ENCODE results near the gene TMEM69. TPM values are rescaled to one million over a fixed set of nuclear protein-coding genes. Genes with fewer than 3 reads are reported as not detected.
"Not testable (repeated sequence)": the region's sequence is repeated elsewhere in the genome, so short reads cannot be mapped to it uniquely, and the experiment has no call there.

Gene TMEM69
- total RNA-seq, 1 experiment from 2014 or later = 32.3 TPM

DNA sequence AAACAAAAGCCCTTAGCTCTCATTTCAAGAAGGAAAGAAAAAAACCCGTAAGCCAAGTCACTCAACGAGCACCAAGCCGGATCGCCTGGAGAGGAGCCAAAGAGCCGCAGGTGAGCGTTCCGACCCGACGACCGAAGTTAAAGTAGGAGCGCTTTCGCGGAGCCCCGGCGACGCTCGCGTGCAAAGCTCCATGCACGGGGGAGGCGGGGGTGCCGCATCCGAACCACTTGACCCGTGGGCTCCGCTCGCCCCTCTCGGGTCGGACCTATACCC is 2.0 kb upstream of the TMEM69 start:
- no peaks in the 10 kb centered on the region for H3K9me3 ChIP-seq (ENCODE audit: low read depth, low read length, poor library complexity, severe bottlenecking)
- H3K36me3 ChIP-seq (ENCODE audit: insufficient read depth, low read length, poor library complexity, severe bottlenecking) = peaks cover 10% of the 10 kb centered on the region
- no TSS peak for BruUV-seq (replicated peaks)
- intact Hi-C loops (cut with micrococcal nuclease; ENCODE audit: unreplicated experiment) = no loop called here
- DNase-seq (ENCODE audit: low spot score) = peak; percentile 37
- H3K27me3 ChIP-seq (replicated peaks; ENCODE audit: insufficient read depth, low read depth, low read length, poor library complexity) = no peaks in the 10 kb centered on the region
- H3K4me1 ChIP-seq (ENCODE audit: insufficient read depth, low read length, poor library complexity, severe bottlenecking) = peaks cover 32% of the 10 kb centered on the region
- CTCF ChIA-PET = interaction anchor here (0.6 to 1.0 kb wide), 2 partner anchors 9 to 57 kb away, joined by 3 to 7 read pairs; no protein-coding TSS in a partner anchor
- peak overlapping the region; percentile 92 for H3K27ac ChIP-seq (ENCODE audit: low read depth, low read length, poor library complexity, severe bottlenecking)
- no peak for TF ChIP-seq EZH2 (IDR thresholded peaks at IDR 0.05; ENCODE audit: borderline replicate concordance, low read depth, low read length, poor library complexity, severe bottlenecking)
- TF ChIP-seq, protein P1, sequence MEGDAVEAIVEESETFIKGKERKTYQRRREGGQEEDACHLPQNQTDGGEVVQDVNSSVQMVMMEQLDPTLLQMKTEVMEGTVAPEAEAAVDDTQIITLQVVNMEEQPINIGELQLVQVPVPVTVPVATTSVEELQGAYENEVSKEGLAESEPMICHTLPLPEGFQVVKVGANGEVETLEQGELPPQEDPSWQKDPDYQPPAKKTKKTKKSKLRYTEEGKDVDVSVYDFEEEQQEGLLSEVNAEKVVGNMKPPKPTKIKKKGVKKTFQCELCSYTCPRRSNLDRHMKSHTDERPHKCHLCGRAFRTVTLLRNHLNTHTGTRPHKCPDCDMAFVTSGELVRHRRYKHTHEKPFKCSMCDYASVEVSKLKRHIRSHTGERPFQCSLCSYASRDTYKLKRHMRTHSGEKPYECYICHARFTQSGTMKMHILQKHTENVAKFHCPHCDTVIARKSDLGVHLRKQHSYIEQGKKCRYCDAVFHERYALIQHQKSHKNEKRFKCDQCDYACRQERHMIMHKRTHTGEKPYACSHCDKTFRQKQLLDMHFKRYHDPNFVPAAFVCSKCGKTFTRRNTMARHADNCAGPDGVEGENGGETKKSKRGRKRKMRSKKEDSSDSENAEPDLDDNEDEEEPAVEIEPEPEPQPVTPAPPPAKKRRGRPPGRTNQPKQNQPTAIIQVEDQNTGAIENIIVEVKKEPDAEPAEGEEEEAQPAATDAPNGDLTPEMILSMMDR (conservative IDR thresholded peaks at IDR 0.05; ENCODE audit: low read depth, low read length) = no peak
- POLR2A ChIA-PET (ENCODE audit: low non-redundant PET) = interaction anchor here (0.6 to 1.1 kb wide), 3 partner anchors 164 to 524 kb away, joined by 3 to 14 read pairs (median 5); partner anchors contain the start of gene PRDX1
- H3K4me3 ChIP-seq (ENCODE audit: low read depth, low read length, poor library complexity, severe bottlenecking) = peak overlapping the region; percentile 65

DNA sequence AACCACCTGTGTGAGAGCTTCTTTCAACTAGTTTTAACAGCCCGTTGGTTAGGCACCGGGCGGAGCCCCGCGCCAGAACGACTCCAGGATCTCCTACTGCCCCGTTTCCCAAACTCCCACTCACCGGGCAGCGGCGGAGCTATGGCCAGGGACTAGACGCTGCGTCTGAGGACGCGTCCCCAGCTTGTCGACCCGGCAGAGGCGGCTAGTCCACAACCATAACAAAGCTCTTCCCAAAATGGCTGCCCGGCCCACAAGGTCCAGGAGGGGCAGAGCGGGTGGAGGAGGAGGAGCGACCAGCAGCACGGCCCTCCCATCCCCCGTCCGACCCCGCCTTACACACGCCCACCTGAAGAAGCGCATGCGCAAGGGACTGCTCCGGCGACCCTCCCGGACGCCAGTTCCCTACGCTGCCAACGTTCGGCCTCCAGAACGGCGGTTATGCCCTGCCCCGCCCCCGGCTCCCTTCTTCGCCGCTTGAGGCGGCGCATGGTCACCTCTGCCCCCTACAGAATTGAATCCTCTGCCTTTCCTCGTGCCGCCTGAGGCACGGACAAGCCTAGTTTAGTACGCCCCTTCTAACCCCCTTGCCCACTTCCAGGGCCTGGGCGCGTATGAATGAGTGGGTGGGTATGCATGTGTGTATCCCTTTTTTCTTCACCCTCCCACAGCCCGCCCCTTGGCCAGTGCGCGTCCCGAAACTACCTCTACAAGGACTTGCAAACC is 1.5 kb upstream of the TMEM69 start, which contains the start of gene GPBP1L1:
GPBP1L1 (minus strand) TSS at position 246 of the 726 bp plus-strand sequence. CDS start 27,446 bp downstream, outside the sequence.
- Histone ChIP-seq H3K9me3 (ENCODE audit: low read depth, low read length, poor library complexity, severe bottlenecking) (no peaks in the 10 kb centered on the region), H3K4me3 (ENCODE audit: low read depth, low read length, poor library complexity, severe bottlenecking) (peak within 1 kb of the TSS; percentile 65), H3K27ac (ENCODE audit: low read depth, low read length, poor library complexity, severe bottlenecking) (peak within 1 kb of the TSS; percentile 92), H3K27me3 (replicated peaks; ENCODE audit: insufficient read depth, low read depth, low read length, poor library complexity) (no peaks in the 10 kb centered on the region), H3K4me1 (ENCODE audit: insufficient read depth, low read length, poor library complexity, severe bottlenecking) (peaks cover 28% of the 10 kb centered on the region), H3K36me3 (ENCODE audit: insufficient read depth, low read length, poor library complexity, severe bottlenecking) (peaks cover 10% of the 10 kb centered on the region)
- TF ChIP-seq, protein P1 (conservative IDR thresholded peaks at IDR 0.05; ENCODE audit: low read depth, low read length) = no peak
- no peak for TF ChIP-seq EZH2 (IDR thresholded peaks at IDR 0.05; ENCODE audit: borderline replicate concordance, low read depth, low read length, poor library complexity, severe bottlenecking)
- ChIA-PET CTCF (interaction anchor here (1.0 kb wide), 1 partner anchor 10 kb away, joined by 3 read pairs; no protein-coding TSS in a partner anchor), POLR2A (ENCODE audit: low non-redundant PET) (interaction anchor here (0.6 to 1.1 kb wide), 3 partner anchors 165 to 523 kb away, joined by 3 to 14 read pairs (median 5); partner anchors contain the start of gene PRDX1)
- DNase-seq (ENCODE audit: low spot score) = peak; percentile 96
- BruUV-seq (replicated peaks) = no TSS peak
- intact Hi-C loops (cut with micrococcal nuclease; ENCODE audit: unreplicated experiment) = no loop called here

DNA sequence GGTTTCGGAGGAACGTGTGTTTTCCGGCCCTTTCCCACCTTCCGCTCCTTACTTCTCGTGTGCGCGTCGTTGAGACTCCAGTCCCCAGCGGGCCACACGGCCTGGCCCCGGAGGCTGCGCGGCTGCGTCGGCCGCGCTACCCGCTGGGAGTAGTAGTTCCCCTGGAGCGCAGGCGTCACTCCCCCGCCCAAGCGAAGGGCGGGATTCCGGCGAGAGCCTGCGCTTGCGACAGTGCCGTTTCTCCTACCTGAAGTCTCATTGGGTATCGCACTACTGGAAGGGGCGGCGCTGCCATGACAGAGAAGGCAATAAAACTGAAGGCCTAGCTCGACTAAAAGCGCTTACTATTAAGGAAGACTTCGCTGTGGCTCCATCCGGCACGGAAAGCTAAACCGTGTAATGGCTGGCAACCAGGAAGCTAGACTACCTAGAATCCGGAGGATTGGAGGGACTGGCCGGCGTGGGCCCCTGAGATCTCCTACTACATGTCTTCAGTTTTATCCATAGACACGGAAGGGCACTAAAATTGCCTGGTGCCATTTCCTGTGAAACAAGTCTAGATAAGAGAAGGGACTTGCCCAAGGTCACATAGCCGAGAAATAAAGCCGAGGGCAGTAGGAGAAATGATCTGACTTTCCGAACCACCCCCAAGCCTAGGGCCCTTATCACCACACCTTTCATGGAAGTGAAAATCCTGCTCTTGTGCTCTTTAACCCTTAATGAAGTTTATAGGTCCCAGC is 797 bp upstream of the TMEM69 start:
- H3K27me3 ChIP-seq (replicated peaks; ENCODE audit: insufficient read depth, low read depth, low read length, poor library complexity) = no peaks in the 10 kb centered on the region
- TF ChIP-seq, protein P1 (conservative IDR thresholded peaks at IDR 0.05; ENCODE audit: low read depth, low read length) = no peak
- TF ChIP-seq EZH2 (IDR thresholded peaks at IDR 0.05; ENCODE audit: borderline replicate concordance, low read depth, low read length, poor library complexity, severe bottlenecking) = no peak
- intact Hi-C loops (cut with micrococcal nuclease; ENCODE audit: unreplicated experiment) = no loop called here
- BruUV-seq (replicated peaks) = no TSS peak
- CTCF ChIA-PET = no interaction called here
- peaks cover 21% of the 10 kb centered on the region for H3K4me1 ChIP-seq (ENCODE audit: insufficient read depth, low read length, poor library complexity, severe bottlenecking)
- no peaks in the 10 kb centered on the region for H3K9me3 ChIP-seq (ENCODE audit: low read depth, low read length, poor library complexity, severe bottlenecking)
- H3K27ac ChIP-seq (ENCODE audit: low read depth, low read length, poor library complexity, severe bottlenecking) = peak overlapping the region; percentile 92
- POLR2A ChIA-PET (ENCODE audit: low non-redundant PET) = no interaction called here
- DNase-seq (ENCODE audit: low spot score) = peak; percentile 99
- H3K4me3 ChIP-seq (ENCODE audit: low read depth, low read length, poor library complexity, severe bottlenecking) = peak overlapping the region; percentile 65
- peaks cover 10% of the 10 kb centered on the region for H3K36me3 ChIP-seq (ENCODE audit: insufficient read depth, low read length, poor library complexity, severe bottlenecking)

DNA sequence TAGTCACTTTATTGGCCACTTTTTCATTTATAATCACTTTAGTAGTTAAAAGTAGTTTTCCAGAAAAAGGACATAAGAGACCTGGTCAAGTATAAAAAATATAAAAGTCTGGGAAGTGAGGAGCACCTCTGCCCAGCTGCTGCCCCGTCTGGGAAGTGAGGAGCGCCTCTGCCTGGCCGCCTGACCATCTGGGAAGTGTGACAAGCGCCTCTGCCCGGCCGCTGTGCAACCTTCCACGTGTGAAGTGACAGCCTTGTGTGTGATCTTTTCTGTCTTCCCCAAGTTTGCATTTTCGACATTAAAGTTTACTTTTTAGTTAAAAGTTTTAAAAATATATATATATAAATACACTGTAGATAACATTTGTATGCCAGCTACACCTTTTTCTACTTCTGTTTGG is 5.8 kb downstream of the TMEM69 start:
- CTCF ChIA-PET; BruUV-seq (replicated peaks): not testable (repeated sequence)

More for the DNA sequence above, 5.8 kb downstream of the TMEM69 start:
- intact Hi-C loops (cut with micrococcal nuclease; ENCODE audit: unreplicated experiment); H3K4me3 ChIP-seq (ENCODE audit: low read depth, low read length, poor library complexity, severe bottlenecking); H3K9me3 ChIP-seq (ENCODE audit: low read depth, low read length, poor library complexity, severe bottlenecking); H3K4me1 ChIP-seq (ENCODE audit: insufficient read depth, low read length, poor library complexity, severe bottlenecking); DNase-seq (ENCODE audit: low spot score); H3K27ac ChIP-seq (ENCODE audit: low read depth, low read length, poor library complexity, severe bottlenecking); POLR2A ChIA-PET (ENCODE audit: low non-redundant PET); H3K27me3 ChIP-seq (replicated peaks; ENCODE audit: insufficient read depth, low read depth, low read length, poor library complexity): not testable (repeated sequence)
- peaks cover 42% of the 10 kb centered on the region for H3K36me3 ChIP-seq (ENCODE audit: insufficient read depth, low read length, poor library complexity, severe bottlenecking)

Data from A673 (cell line).